Mesenteric fat pad (tissue), 1 donor: Measurements from ENCODE around the gene KIF13A. TPM values are rescaled to one million over a fixed set of nuclear protein-coding genes. Genes with fewer than 3 reads are reported as not detected.

ENCODE experiments used
- DNase-seq: peaks from one replicate; pipeline ENCODE4 v3.0.0-alpha.2; 2020; ENCODE audit warnings: low spot score
- total RNA-seq: library from RNA; stranded (reverse); fragmentation: NEBNext Ultra II Directional; extraction: Animal tissue kit (Norgen Biotek cat#: 25700); gene quantifications from one replicate; pipeline ENCODE4 v1.2.1, GENCODE V29; 2021
- donor health status: DM: yes; HTN: yes; CAD: no.

Gene KIF13A
- total RNA-seq, 1 donor from 2014 or later: 48.5 TPM

GRCh38 chr6:17730078-17730704 lies 257.2 kb downstream of the KIF13A start:
- DNase-seq: no peak

GRCh38 chr6:17729223-17730077 lies 258.0 kb downstream of the KIF13A start:
- no peak for DNase-seq

- no peak for DNase-seq
Measured at GRCh38 chr6:17728551-17729222, 258.7 kb downstream of the KIF13A start.

- no peak for DNase-seq
Measured at GRCh38 chr6:17725083-17725482, 262.4 kb downstream of the KIF13A start.

- no peak for DNase-seq
Measured at GRCh38 chr6:17724341-17724740, 263.1 kb downstream of the KIF13A start.

GRCh38 chr6:17721671-17722070 lies 265.8 kb downstream of the KIF13A start:
- DNase-seq: no peak

GRCh38 chr6:17719323-17720041 lies 268.0 kb downstream of the KIF13A start:
- no peak for DNase-seq

- no peak for DNase-seq
Measured at GRCh38 chr6:17716221-17716620, 271.2 kb downstream of the KIF13A start.

GRCh38 chr6:17714879-17715851 lies 272.3 kb downstream of the KIF13A start:
- DNase-seq: no peak

GRCh38 chr6:17714177-17714576 lies 273.3 kb downstream of the KIF13A start:
- no peak for DNase-seq

GRCh38 chr6:17712576-17712975 lies 274.9 kb downstream of the KIF13A start:
- DNase-seq: no peak

- DNase-seq: no peak
Measured at GRCh38 chr6:17710331-17710730, 277.1 kb downstream of the KIF13A start.

- DNase-seq: no peak
Measured at GRCh38 chr6:17709476-17709875, 278.0 kb downstream of the KIF13A start.

Other genes starting within 250 kb of the KIF13A start
- 2.1 TPM for gene NHLRC1, start 135.0 kb upstream of the KIF13A start, total RNA-seq
- 7.1 TPM for gene TPMT, start 167.4 kb upstream of the KIF13A start, total RNA-seq
- gene KDM1B, start 167.8 kb upstream of the KIF13A start, total RNA-seq: 13.3 TPM